SK-N-SH treated with all-trans-retinoic acid at 6 μM for 48 hours (cell line): Measurements from ENCODE around the gene GLYAT.
"Not testable (repeated sequence)": the region's sequence is repeated elsewhere in the genome, so short reads cannot be mapped to it uniquely, and the experiment has no call there.

ENCODE experiments used
- CSDC2 ChIP-seq: fragments of 250-450 bp; sonication (Bioruptor Pico); IDR thresholded peaks from 2 replicates; pipeline ENCODE4 v1.5.0; 2020; ENCODE audit warnings: mild to moderate bottlenecking, moderate library complexity
- ESRRG ChIP-seq: fragments of 250-450 bp; sonication (Bioruptor Pico); IDR thresholded peaks from 2 replicates; pipeline ENCODE4 v1.6.1; 2021; ENCODE audit warnings: mild to moderate bottlenecking
- POU6F1 ChIP-seq: fragments of 250-450 bp; sonication (Bioruptor Pico); IDR thresholded peaks from 2 replicates; pipeline ENCODE4 v1.8.0; 2021; ENCODE audit warnings: low read depth, mild to moderate bottlenecking, moderate library complexity, borderline replicate concordance
- RARB ChIP-seq: fragments of 250-450 bp; sonication (Bioruptor Pico); IDR thresholded peaks from 2 replicates; pipeline ENCODE4 v1.8.0; 2021; ENCODE audit warnings: mild to moderate bottlenecking, moderate library complexity
- SNAI2 ChIP-seq: fragments of 250-450 bp; sonication (Bioruptor Pico); IDR thresholded peaks from 2 replicates; pipeline ENCODE4 v1.5.0; 2020; ENCODE audit warnings: mild to moderate bottlenecking, moderate library complexity
- TCF4 ChIP-seq: fragments of 250-450 bp; sonication (Bioruptor Pico); IDR thresholded peaks from 2 replicates; pipeline ENCODE4 v1.8.0; 2021; ENCODE audit warnings: mild to moderate bottlenecking, moderate library complexity, borderline replicate concordance
- ZFP3 ChIP-seq: fragments of 250-450 bp; sonication (Bioruptor Pico); IDR thresholded peaks from 2 replicates; pipeline ENCODE4 v1.5.0; 2020; ENCODE audit warnings: mild to moderate bottlenecking, moderate library complexity
- ZFP30 ChIP-seq: fragments of 450-650 bp; formaldehyde crosslinking; IDR thresholded peaks from 2 replicates; pipeline ENCODE4 v1.5.0; 2022; ENCODE audit warnings: mild to moderate bottlenecking, moderate library complexity
- ZNF565 ChIP-seq: fragments of 450-650 bp; formaldehyde crosslinking; conservative IDR thresholded peaks from 2 replicates; pipeline ENCODE4 v1.5.0; 2020; ENCODE audit warnings: low read depth, mild to moderate bottlenecking, moderate library complexity
- ZNF70 ChIP-seq: fragments of 450-650 bp; formaldehyde crosslinking; IDR thresholded peaks from 2 replicates; pipeline ENCODE4 v1.5.0; 2020; ENCODE audit warnings: mild to moderate bottlenecking, moderate library complexity
- TF ChIP-seq, protein P1 (sequence below): fragments of 250-450 bp; sonication (Bioruptor Pico); IDR thresholded peaks from 2 replicates; pipeline ENCODE4 v1.8.0; 2020; ENCODE audit warnings: mild to moderate bottlenecking, moderate library complexity, borderline replicate concordance
- TF ChIP-seq, protein P2 (sequence below): fragments of 250-450 bp; sonication (Bioruptor Pico); IDR thresholded peaks from 2 replicates; pipeline ENCODE4 v1.5.1; 2020; ENCODE audit warnings: low read depth, mild to moderate bottlenecking, moderate library complexity

GRCh38 chr11:58696825-58697224 is 34.9 kb downstream of the GLYAT start:
- TF ChIP-seq POU6F1 (CRISPR knock-in tag); SNAI2 (CRISPR knock-in tag); ZNF70 (CRISPR knock-in tag); RARB; ZNF565 (CRISPR knock-in tag); TCF4 (CRISPR knock-in tag); ESRRG; CSDC2 (CRISPR knock-in tag); ZFP30 (CRISPR knock-in tag); ZFP3: not testable (repeated sequence)
- TF ChIP-seq, protein P1, sequence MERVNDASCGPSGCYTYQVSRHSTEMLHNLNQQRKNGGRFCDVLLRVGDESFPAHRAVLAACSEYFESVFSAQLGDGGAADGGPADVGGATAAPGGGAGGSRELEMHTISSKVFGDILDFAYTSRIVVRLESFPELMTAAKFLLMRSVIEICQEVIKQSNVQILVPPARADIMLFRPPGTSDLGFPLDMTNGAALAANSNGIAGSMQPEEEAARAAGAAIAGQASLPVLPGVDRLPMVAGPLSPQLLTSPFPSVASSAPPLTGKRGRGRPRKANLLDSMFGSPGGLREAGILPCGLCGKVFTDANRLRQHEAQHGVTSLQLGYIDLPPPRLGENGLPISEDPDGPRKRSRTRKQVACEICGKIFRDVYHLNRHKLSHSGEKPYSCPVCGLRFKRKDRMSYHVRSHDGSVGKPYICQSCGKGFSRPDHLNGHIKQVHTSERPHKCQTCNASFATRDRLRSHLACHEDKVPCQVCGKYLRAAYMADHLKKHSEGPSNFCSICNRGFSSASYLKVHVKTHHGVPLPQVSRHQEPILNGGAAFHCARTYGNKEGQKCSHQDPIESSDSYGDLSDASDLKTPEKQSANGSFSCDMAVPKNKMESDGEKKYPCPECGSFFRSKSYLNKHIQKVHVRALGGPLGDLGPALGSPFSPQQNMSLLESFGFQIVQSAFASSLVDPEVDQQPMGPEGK (CRISPR knock-in tag), result not testable (repeated sequence)
- TF ChIP-seq, protein P2, sequence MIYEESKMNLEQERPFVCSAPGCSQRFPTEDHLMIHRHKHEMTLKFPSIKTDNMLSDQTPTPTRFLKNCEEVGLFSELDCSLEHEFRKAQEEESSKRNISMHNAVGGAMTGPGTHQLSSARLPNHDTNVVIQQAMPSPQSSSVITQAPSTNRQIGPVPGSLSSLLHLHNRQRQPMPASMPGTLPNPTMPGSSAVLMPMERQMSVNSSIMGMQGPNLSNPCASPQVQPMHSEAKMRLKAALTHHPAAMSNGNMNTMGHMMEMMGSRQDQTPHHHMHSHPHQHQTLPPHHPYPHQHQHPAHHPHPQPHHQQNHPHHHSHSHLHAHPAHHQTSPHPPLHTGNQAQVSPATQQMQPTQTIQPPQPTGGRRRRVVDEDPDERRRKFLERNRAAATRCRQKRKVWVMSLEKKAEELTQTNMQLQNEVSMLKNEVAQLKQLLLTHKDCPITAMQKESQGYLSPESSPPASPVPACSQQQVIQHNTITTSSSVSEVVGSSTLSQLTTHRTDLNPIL, result not testable (repeated sequence)
